Uterus (tissue), 2 donors: ENCODE data around the gene ENDOD1.

Experiments
- CTCF ChIP-seq, 4 experiments: fragments of 200-600 bp in 2 of 4; fragments of 450-650 bp in 2 of 4; sonication (generic) in 2 of 4; IDR thresholded peaks; one replicate each; pipeline ENCODE4 v1.5.1; 2016 to 2019; ENCODE audit warnings: antibody characterized with exemption in 4 of 4, mild to moderate bottlenecking in 2 of 4, moderate library complexity in 1 of 4
- POLR2A ChIP-seq, 2 donors: fragments of 450-650 bp; IDR thresholded peaks; one replicate each; pipeline ENCODE4 v1.6.1; 2016; ENCODE audit warnings: antibody characterized with exemption in 2 of 2, mild to moderate bottlenecking in 1 of 2, moderate library complexity in 1 of 2

- TF ChIP-seq POLR2A (IDR thresholded peaks at IDR 0.05) (no peak), CTCF (IDR thresholded peaks at IDR 0.05) (no peak)
These were observed 23.0 kb upstream of the ENDOD1 start, which contains the start of gene SRSF8 for GRCh38 chr11:95066716-95067038.
